ENCODE measurements around the gene GPR107.

Gene GPR107

DNA sequence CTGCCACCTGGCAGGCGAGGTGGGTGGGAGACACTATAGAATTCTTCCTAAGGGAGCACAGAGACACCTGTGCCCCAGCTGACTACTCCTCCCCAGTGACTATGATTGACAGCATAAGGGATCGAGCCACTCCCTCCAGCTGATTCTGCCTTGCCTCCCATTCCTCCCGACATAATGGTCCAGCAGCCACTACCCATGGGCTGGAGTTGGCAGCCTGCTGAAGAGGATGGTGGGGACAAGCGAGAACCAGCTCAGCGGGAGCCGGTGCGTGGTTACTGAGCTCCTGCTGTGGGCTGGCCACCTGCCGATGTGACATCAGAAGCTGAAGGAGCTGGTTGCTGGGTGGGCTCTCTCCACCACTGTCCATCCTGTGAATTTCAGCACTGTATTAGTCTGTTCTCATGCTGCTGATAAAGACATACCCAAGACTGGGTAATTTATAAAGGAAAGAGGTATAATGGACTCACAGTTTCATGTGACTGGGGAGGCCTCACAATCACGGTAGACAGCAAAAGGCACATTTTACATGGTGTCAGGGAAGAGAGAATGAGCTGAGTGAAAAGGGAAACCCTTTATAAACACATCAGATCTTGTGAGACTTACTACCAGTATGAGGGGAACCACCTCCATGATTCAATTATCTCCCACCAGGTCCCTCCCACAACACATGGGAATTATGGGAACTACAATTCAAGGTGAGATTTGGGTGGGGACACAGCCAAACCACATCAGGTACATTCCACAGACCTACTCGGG, 106.4 kb downstream of the GPR107 start:
- DNase-seq (ENCODE audit: low spot score), result no peak

DNA sequence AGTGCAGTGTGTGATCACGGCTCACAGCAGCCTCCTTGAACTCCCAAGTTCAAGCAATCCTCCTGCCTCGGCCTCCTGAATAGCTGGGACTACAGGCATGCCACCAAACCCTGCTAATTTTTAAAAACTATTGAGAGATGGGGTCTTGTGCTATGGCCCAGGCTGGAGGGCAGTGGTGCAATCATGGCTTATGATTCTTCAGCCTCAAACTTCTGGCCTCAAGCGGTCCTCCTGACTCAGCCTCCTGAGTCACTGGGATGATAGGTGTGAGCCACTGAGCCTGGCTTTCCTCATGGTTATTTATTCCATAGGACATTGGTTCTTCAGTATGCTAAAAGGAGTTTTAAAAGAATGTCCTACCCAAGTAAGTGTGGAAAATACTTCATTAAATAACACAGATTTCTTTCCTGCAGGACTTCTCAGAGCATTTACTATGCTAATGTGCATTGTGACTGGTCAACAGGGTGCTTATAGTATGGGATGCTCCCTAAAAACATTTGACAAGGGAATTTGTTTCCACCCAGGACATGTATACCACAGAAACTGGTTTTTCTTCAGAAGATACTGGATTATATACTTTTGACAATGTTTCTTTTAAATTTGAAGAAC, 107.3 kb downstream of the GPR107 start:
- no peak for DNase-seq (ENCODE audit: low spot score)

DNA sequence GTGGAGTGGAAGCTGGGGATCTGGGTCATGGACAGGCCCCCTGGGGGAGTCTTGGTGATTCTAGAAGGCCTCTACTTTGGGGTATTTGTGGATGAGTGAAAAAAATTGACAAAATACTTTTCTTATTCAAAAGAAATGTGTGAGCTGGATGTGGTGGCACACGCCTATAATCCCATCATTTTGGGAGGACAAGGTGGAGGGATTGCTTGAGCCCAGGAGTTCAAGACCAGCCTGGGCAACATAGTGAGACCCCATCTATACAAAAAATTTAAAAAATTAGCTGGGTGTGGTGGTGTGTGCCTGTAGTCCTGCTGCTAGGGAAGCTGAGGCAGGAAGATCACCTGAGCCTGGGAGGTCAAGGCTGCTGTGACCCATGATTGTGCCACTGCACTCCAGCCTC, 111.9 kb downstream of the GPR107 start:
- DNase-seq (ENCODE audit: low spot score), result no peak

DNA sequence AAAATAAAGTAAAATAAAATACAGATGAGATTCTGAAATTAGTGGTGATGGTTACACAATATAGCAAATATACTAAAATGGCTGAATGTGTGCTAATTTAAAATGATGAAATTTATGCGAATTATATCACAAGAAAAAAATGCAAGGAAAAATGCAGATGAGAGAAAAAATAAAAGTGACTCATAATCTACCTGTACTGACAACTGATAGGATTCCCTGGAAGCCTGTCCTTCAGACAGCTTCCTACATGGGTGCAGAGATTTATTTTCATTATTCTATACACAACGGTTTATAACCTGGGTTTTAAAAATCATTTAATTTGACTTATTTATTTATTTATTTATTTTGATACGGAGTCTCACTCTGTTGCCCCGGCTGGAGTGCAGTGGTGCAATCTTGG, 112.7 kb downstream of the GPR107 start:
- DNase-seq (ENCODE audit: low spot score), result no peak

DNA sequence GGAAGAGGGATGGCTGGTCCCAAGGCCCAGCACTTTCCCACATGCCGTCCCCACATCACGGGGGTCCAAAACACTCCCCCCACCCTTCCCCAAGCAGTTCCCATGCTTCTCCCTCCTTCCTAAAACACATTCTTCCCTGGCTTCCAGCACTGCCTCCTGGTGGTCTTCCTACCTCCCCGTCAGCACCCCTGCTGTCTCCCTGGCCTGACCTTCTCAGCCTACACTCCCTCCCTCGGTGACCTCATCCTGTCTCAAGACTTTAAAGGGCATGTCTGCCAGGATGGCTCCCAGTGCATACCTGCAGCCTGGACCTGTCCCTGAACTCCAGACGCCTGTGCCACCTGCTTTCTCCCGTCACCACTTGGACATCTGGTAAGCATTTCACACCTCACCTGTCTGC, 114.2 kb downstream of the GPR107 start:
- DNase-seq (ENCODE audit: low spot score), result no peak

DNA sequence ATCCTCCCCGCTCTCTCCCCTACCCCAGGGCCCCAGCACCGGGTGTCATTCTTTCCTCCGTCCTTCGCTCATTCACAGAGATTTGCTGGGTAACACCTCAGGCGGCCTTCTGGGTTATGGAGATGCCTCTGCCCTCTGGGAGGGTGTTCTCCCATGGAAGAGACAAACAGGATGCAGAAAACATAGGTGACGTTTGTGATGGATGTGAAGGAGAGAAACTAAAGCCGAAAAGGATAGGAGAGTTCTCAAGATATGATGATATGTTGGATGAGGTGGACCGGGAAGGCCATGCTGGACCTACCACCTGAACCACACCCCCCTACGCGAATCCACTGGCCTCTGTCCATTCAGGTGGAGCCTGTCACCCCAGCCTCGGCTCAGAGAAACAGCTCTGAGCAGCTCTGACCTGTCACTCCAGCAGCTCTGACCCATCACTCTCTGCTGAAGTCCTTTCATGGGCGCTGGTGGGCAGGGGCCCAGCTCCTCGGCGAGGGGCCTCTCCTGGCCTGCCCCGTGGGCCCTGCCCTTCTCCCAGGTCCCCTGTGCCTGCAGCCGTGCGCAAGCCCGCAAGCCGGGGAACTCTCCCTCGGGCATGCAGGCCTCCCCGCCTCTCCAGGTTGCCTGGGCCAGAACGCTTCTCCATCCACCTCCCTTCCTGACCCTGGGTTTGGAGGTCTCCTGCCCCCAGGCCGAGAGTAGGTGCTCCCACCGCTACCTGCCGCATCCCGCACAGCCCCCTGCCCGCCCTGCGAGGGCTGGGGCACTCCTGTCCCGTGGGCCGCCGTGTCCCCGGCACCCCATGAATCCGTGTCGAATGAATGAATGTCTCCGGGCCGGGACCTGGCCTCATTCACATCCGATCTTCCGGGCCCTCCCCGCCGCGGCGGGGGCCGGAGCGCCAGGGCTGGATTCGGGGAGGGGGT, 117.8 kb downstream of the GPR107 start:
- DNase-seq (ENCODE audit: low spot score), result no peak

DNA sequence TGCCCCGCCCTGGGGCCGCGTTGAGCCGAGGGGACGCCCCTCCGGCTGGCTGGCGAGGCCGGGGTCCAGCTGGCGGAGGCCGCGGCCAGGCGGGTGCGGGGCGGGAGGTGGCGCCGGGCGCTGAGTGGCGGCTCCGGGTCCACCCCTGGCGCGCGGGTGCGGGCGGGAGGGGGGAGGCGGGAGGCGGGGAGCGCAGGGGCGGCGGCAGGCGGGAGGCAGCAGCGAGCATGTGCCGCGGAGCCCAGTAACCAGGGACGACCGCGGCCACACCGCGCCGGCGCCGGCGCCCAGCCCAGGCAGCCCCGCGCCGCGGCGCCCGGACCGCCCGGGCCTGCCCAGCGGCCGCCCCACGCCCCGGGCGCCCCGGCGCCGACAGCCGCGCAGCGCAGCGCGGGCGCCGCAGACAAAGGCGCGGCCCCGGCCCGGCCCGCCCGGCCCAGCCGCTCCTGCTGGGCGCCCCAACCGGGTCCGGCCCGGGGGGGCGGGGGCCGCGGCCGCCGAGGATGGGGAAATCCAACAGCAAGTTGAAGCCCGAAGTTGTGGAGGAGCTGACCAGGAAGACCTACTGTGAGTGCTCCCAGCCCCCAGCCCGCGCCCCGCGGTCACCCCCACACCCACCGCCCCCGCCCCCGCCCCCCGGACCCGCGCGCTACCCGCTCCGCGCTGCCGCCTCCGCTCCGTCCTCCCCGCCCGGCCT, 118.6 kb downstream of the GPR107 start, which contains the start of gene NCS1:
Gene NCS1, plus strand, starts transcription at position 244 of the 697 bp plus-strand sequence. Its CDS starts 260 bp downstream, at position 504.
- DNase-seq (ENCODE audit: low spot score), result peak; percentile 99

DNA sequence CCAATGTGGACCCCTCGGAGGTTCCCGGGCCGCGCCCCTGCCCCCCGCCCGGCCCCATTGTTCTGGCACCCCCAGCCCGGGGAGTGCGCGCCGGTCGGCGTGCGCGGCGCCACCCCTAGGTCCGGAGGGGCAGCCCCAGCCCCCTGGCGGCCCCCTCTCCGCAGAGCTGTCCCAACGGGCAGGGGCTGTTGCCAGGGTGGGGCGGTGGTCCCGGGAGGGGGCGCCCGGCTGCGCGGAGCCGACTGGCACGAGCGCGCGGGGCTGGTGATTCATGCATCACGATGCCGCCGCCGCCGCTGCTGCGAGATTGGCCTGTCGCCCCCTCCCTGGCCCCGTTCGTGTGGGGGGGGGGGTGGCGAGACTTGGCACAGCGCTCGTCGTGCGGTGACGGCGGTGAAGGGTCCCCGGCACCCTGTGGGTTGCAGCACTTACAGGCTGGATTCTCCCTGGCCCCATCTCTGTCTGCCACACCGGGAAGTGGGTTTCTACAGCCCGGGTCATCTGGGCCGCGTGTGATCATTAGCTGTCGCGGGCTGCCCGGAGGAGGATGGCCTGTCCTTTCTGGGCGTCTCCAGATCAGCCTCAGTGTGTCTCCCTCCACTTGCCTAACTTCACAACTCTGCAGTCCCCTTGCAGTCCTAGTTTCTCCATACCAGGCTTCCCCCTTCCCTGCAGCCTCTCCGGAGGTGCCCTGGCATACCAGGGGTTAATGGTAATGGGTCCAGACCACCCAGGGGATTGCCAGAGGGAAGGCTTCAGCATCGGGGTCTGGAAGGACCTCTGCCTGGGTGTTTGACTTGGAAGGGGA, 119.4 kb downstream of the GPR107 start:
- DNase-seq (ENCODE audit: low spot score), result peak; percentile 74

DNA sequence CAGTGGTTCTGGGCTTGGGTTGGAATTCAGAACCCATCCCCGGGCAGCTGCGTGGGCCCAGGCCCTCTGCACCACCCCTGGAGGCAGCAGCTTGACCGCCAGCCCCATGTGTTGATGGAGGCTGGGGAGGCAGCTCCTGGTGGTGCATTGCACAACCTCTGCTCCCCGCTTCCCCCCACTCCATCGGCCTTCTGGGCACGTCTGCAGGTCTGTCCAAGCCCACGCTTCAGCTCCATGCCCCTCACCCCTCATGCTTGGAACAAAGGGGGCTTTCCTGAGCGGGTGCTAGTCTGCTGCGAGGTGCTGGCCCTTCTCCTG, 119.9 kb downstream of the GPR107 start:
- peak; percentile 77 for DNase-seq (ENCODE audit: low spot score)

DNA sequence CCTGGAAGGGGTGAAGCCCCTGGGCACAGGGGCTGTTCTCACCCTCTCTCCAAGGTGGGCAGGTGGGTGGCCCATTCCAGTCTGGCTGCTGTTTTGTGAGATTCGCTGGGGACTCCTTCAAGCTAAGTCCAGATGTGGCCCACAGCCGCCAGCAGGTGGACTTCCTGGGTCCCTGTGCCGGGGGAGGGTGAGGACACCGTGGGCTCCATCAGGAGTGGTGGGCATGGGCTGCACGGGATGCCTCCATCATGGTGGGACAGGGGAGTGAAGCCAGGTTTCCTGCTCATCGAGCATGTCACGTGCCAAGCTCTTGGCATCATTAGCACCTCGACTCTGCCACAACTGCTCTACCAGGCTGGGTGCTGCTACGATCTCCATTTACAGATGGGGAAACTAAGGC, 120.3 kb downstream of the GPR107 start:
- DNase-seq (ENCODE audit: low spot score), result no peak

DNA sequence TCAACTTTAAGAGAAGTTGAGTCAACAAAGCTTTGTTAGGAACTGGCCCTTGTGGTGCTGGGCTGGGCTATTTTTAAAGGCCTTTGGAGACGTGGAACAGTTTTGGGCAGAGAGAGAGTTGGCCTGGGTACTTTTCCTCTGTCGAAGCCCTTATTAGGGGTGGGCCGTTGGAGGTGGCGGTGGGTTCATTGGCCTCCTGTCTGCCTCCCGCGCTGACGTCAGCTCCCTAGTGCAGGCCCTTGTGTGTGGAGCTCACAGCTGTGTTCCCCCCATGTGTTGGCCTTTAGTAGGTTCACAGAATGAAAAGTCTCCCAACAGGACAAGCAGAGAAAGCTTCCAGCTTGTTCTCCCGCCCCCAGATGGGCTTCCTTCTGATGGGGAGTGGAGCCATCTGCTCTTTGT, 121.2 kb downstream of the GPR107 start:
- no peak for DNase-seq (ENCODE audit: low spot score)

DNA sequence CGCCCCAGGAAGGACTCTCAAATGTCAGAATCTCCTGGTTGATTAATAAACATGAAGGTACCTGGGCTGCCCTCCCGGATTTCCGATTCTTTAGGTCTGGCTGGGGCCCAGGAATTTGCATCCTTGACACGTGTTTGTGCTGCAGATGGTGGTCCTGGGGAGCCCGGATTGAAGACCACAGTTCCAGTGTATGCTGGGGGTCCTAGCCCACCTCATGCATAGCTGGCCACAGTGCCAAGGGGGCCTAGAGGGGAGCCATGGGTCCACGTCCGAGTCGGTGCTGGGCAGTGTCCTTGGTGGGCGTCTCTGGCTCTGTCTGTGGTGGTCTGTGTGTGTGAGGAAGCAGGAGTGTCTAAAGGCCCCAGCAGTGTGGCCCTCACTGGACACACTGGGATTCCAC, 121.6 kb downstream of the GPR107 start:
- DNase-seq (ENCODE audit: low spot score), result no peak

DNA sequence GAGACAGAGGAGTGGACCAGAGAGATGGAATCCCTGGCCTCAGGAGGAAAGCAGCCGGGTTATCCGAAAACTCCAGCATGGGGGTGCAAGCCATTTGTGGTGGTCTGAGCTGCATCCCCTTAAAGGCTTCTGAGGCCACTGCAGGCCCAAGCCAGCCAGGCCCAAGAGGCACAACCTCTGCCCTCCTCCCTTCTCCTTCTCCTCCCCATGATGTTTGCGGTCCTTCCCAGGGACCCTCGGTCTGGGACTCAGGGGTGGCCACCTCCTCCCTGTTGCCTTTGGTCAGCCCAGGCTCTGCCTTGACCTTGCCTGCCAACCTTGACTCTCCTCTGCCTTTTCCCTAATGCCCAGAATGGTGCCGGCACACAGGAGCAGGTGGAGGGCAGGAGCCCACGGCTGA, 123.1 kb downstream of the GPR107 start:
- DNase-seq (ENCODE audit: low spot score), result no peak

DNA sequence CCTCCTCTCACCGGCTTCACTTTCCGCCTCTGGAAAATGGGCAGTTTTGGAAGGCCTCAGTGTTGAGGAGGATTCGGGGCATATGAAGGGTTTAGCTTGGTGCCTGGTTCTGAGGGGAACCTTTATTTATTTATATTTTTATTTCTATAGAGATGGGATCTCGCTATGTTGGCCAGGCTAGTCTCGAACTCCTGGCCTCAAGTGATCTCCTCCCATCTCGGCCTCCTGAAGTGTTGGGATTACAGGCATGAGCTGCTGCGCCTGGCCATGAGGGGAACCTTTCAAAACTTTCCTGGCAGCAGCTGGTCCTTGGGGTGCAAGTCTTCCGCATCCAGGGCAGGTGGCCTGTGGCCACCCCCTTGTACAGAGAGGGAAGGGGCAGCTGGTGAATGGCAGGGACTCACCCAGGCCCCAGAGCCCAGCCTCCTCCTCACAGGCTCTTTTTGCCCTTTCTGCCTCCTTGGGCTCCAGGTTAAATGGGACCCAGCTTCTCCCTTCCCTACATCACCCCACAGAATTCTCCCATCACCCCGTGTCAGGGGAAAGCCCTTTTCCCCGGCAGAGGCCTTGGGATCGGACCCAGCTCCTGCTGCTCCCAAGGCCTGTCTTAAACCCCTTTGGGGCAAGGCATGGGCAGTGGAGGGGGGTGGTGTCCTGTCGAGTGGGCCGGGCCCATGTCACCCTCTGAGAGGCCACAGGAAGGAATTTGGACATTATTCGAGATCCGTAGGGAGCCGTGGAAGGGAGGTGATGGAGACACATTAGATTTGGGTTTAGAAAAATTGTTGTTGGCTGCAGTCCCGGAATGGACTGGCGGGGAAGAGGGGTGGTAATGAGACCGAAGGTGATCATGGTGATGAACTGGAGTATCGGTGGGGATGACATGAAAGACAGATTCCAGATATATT, 124.4 kb downstream of the GPR107 start:
- DNase-seq (ENCODE audit: low spot score), result no peak

DNA sequence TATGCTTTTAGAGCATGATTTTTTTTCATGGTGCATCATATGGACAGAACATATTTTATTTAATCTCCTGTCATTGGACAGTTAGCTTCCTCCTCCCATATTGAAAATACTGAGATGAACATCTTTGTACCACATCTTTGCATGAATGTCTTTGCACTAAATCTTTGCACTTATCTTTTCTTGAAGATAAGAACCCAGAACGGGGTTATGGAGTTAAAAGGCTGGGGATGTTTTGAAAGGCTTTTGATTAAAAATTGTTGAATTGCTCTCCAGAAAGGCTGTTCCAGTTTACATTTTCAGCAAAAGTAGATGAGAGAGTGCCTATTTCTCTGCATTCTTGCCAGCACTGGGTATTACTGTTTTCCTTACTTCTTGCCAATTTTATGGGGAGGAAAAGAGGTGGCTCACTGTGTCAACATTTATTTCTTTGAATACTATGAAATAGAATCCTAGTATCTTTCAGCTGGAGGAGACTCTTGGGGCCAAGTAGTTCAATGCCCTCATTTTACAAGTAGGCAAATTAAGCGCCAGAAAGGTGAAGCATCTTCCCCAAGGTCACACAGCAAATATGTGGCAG, 125.7 kb downstream of the GPR107 start:
- no peak for DNase-seq (ENCODE audit: low spot score)

DNA sequence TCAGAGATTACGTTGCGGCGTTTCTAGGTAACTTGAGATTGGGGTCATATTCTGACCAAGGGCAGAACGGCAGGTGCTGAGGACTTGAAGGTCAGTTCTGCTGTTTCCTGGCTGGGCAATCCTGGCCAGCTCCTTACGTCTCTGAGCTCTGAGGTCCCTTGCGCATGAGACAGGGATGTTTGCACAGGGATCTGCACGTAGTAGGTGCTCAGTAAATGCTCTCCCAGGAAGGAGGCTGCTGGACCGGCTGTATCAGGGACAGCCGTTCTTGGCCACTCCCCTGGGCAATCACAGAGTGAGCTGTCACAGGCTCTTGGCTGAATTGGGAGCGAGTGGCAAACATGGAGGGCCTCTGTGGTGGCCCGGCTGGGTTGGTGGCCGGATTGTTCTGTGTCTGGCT, 126.8 kb downstream of the GPR107 start:
- DNase-seq (ENCODE audit: low spot score), result no peak

DNA sequence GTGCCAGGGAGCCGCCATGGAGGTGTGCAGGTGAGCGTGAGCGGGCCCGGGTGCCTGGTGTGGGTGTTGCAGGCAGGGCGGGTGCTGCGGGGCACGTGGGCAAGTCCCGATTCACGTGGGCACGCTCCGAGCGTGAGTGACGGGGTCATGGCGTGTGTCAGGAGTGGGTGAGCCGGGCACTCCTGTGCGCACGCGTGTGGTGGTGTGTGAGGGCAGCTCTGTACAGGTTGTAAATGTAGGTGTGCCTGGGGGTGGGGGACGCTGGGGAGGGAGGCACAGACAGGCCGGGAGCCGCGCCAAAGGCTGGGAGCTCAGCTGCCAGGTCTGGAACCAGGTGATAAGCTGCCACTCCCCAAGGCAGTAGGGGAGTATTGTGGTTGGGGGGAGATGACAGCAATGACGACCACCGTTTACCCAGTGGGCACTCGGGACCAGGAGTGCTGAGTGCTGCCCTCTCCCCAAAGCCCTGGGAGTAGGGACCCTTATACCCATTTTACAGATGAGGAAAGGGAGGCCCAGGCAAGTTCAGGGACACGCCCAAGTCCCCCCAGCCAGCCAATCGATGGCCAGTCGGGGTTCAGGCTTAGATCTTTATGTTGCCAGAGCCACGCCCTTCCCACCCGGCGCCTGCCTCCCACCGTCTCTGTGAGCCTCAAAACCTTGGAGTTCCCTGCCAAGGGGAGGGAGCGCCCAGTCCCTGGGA, 128.1 kb downstream of the GPR107 start:
- DNase-seq (ENCODE audit: low spot score), result no peak

DNA sequence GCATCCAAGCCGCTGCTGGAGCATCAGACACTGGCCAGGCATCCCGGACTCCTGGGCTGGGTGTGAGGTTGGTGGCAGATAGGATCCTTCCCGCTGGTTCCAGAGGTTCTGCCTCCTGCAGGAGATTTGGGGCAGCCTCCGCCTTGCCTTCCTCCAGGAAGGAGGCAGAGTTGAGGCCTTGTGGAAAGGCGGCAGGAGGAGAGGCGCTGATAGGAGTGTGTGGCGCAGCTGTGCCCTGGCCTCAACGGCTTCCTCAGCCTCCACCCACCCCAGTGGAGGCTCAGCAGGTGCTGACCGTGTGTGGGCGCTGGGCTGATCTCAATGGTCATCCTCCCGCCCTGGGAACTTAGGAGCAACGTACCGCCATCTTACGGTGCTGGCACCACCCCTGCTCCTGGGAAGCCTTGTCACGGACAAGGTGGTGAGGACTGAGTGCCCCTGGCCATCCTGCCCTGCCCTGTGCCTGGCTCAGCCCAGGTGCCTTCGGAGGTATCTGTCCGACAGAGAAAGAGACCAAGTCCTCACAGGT, 128.7 kb downstream of the GPR107 start:
- DNase-seq (ENCODE audit: low spot score), result no peak

DNA sequence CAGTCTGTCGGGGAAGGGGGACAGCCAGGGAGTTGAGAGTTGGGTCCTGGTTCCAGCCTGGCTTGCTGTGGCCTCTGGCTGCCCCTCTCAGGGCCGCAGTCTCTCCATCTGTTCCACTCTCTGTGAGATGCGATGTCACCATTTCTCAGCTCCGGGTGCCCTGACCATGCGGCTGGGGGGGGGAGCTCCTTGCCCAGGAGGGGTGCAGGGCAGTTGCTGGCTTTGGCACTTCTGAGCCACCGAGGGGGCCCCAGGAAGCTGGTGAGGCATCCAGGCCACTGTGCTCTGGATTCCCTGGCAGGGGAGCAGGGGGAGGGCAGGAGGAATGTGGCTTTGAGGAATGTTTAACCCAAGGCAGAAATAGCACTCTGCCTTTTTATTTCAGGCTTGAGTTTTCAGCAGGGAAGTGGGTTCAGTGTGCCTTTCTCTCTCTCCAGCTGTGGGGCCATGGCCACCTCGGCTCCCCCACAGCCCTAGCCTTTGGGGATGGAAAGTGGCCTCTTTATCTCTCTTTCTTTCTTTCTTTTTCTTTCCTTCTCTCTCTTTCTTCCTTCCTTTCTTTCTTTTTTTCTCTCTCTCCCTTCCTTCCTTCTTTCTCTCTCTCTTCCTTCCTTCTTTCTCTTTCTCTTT, 129.5 kb downstream of the GPR107 start:
- DNase-seq (ENCODE audit: low spot score), result peak; percentile 94
